ENCODE measurements around the gene ZDHHC12.

ZDHHC12 gene

GRCh38 chr9:128731691-128732090 lies 7.8 kb upstream of the ZDHHC12 start:
- H3K9me3 ChIP-seq (ENCODE audit: control insufficient read depth, low read length): no peaks in the 10 kb centered on the region
- no peak overlapping the region for H3K4me3 ChIP-seq (ENCODE audit: insufficient read depth, low read depth, low read length, poor library complexity, severe bottlenecking)
- no peak for DNase-seq
- no peaks in the 10 kb centered on the region for H3K4me1 ChIP-seq (ENCODE audit: control insufficient read depth, insufficient read depth, low read length, poor library complexity, severe bottlenecking)
- peaks cover 24% of the 10 kb centered on the region for H3K36me3 ChIP-seq (ENCODE audit: control insufficient read depth, insufficient read depth, low read length)
- no peak overlapping the region for H3K27ac ChIP-seq (ENCODE audit: insufficient read depth, low read length, poor library complexity, severe bottlenecking)
- no peaks in the 10 kb centered on the region for H3K27me3 ChIP-seq (replicated peaks; ENCODE audit: control insufficient read depth, insufficient read depth, low read length, poor library complexity, severe bottlenecking)

- Histone ChIP-seq H3K4me1 (ENCODE audit: control insufficient read depth, insufficient read depth, low read length, poor library complexity, severe bottlenecking) (no peaks in the 10 kb centered on the region), H3K9me3 (ENCODE audit: control insufficient read depth, low read length) (no peaks in the 10 kb centered on the region), H3K36me3 (ENCODE audit: control insufficient read depth, insufficient read depth, low read length) (peaks cover 24% of the 10 kb centered on the region), H3K4me3 (ENCODE audit: insufficient read depth, low read depth, low read length, poor library complexity, severe bottlenecking) (no peak overlapping the region), H3K27ac (ENCODE audit: insufficient read depth, low read length, poor library complexity, severe bottlenecking) (no peak overlapping the region), H3K27me3 (replicated peaks; ENCODE audit: control insufficient read depth, insufficient read depth, low read length, poor library complexity, severe bottlenecking) (no peaks in the 10 kb centered on the region)
- no peak for DNase-seq
These were observed 7.2 kb upstream of the ZDHHC12 start for GRCh38 chr9:128731093-128731492.

GRCh38 chr9:128729766-128730517 lies 6.0 kb upstream of the ZDHHC12 start:
- Histone ChIP-seq H3K4me3 (ENCODE audit: insufficient read depth, low read depth, low read length, poor library complexity, severe bottlenecking) (no peak overlapping the region), H3K27me3 (replicated peaks; ENCODE audit: control insufficient read depth, insufficient read depth, low read length, poor library complexity, severe bottlenecking) (no peaks in the 10 kb centered on the region), H3K9me3 (ENCODE audit: control insufficient read depth, low read length) (no peaks in the 10 kb centered on the region), H3K4me1 (ENCODE audit: control insufficient read depth, insufficient read depth, low read length, poor library complexity, severe bottlenecking) (peaks cover 2% of the 10 kb centered on the region), H3K36me3 (ENCODE audit: control insufficient read depth, insufficient read depth, low read length) (peaks cover 19% of the 10 kb centered on the region), H3K27ac (ENCODE audit: insufficient read depth, low read length, poor library complexity, severe bottlenecking) (no peak overlapping the region)
- no peak for DNase-seq

GRCh38 chr9:128729302-128729701 lies 5.4 kb upstream of the ZDHHC12 start:
- Histone ChIP-seq H3K36me3 (ENCODE audit: control insufficient read depth, insufficient read depth, low read length) (peaks cover 19% of the 10 kb centered on the region), H3K27me3 (replicated peaks; ENCODE audit: control insufficient read depth, insufficient read depth, low read length, poor library complexity, severe bottlenecking) (no peaks in the 10 kb centered on the region), H3K4me3 (ENCODE audit: insufficient read depth, low read depth, low read length, poor library complexity, severe bottlenecking) (no peak overlapping the region), H3K4me1 (ENCODE audit: control insufficient read depth, insufficient read depth, low read length, poor library complexity, severe bottlenecking) (peaks cover 8% of the 10 kb centered on the region), H3K27ac (ENCODE audit: insufficient read depth, low read length, poor library complexity, severe bottlenecking) (no peak overlapping the region), H3K9me3 (ENCODE audit: control insufficient read depth, low read length) (no peaks in the 10 kb centered on the region)
- DNase-seq: no peak

- peaks cover 13% of the 10 kb centered on the region for H3K4me1 ChIP-seq (ENCODE audit: control insufficient read depth, insufficient read depth, low read length, poor library complexity, severe bottlenecking)
- H3K27me3 ChIP-seq (replicated peaks; ENCODE audit: control insufficient read depth, insufficient read depth, low read length, poor library complexity, severe bottlenecking): no peaks in the 10 kb centered on the region
- H3K9me3 ChIP-seq (ENCODE audit: control insufficient read depth, low read length): no peaks in the 10 kb centered on the region
- no peak overlapping the region for H3K27ac ChIP-seq (ENCODE audit: insufficient read depth, low read length, poor library complexity, severe bottlenecking)
- H3K4me3 ChIP-seq (ENCODE audit: insufficient read depth, low read depth, low read length, poor library complexity, severe bottlenecking): no peak overlapping the region
- peaks cover 17% of the 10 kb centered on the region for H3K36me3 ChIP-seq (ENCODE audit: control insufficient read depth, insufficient read depth, low read length)
- no peak for DNase-seq
These were observed 4.4 kb upstream of the ZDHHC12 start for GRCh38 chr9:128728298-128728697.

- H3K4me1 ChIP-seq (ENCODE audit: control insufficient read depth, insufficient read depth, low read length, poor library complexity, severe bottlenecking): peaks cover 15% of the 10 kb centered on the region
- H3K9me3 ChIP-seq (ENCODE audit: control insufficient read depth, low read length): no peaks in the 10 kb centered on the region
- no peak overlapping the region for H3K4me3 ChIP-seq (ENCODE audit: insufficient read depth, low read depth, low read length, poor library complexity, severe bottlenecking)
- no peaks in the 10 kb centered on the region for H3K27me3 ChIP-seq (replicated peaks; ENCODE audit: control insufficient read depth, insufficient read depth, low read length, poor library complexity, severe bottlenecking)
- DNase-seq: no peak
- no peak overlapping the region for H3K27ac ChIP-seq (ENCODE audit: insufficient read depth, low read length, poor library complexity, severe bottlenecking)
- peaks cover 12% of the 10 kb centered on the region for H3K36me3 ChIP-seq (ENCODE audit: control insufficient read depth, insufficient read depth, low read length)
These were observed 3.8 kb upstream of the ZDHHC12 start for GRCh38 chr9:128727640-128728248.

- H3K27ac ChIP-seq (ENCODE audit: insufficient read depth, low read length, poor library complexity, severe bottlenecking): peak overlapping the region; percentile 52
- H3K36me3 ChIP-seq (ENCODE audit: control insufficient read depth, insufficient read depth, low read length): peaks cover 16% of the 10 kb centered on the region
- no peaks in the 10 kb centered on the region for H3K27me3 ChIP-seq (replicated peaks; ENCODE audit: control insufficient read depth, insufficient read depth, low read length, poor library complexity, severe bottlenecking)
- peak overlapping the region; percentile 55 for H3K4me3 ChIP-seq (ENCODE audit: insufficient read depth, low read depth, low read length, poor library complexity, severe bottlenecking)
- H3K4me1 ChIP-seq (ENCODE audit: control insufficient read depth, insufficient read depth, low read length, poor library complexity, severe bottlenecking): peaks cover 15% of the 10 kb centered on the region
- no peaks in the 10 kb centered on the region for H3K9me3 ChIP-seq (ENCODE audit: control insufficient read depth, low read length)
- peak in 2 of 3 donors; percentile 24 to 34 for DNase-seq
These were observed 851 bp upstream of the ZDHHC12 start for GRCh38 chr9:128724744-128725211.

GRCh38 chr9:128723352-128723865 lies 518 bp downstream of the ZDHHC12 start:
- H3K4me1 ChIP-seq (ENCODE audit: control insufficient read depth, insufficient read depth, low read length, poor library complexity, severe bottlenecking): peaks cover 15% of the 10 kb centered on the region
- no peak for DNase-seq
- peak overlapping the region; percentile 81 for H3K4me3 ChIP-seq (ENCODE audit: insufficient read depth, low read depth, low read length, poor library complexity, severe bottlenecking)
- no peaks in the 10 kb centered on the region for H3K9me3 ChIP-seq (ENCODE audit: control insufficient read depth, low read length)
- peaks cover 15% of the 10 kb centered on the region for H3K36me3 ChIP-seq (ENCODE audit: control insufficient read depth, insufficient read depth, low read length)
- H3K27ac ChIP-seq (ENCODE audit: insufficient read depth, low read length, poor library complexity, severe bottlenecking): peak overlapping the region; percentile 80
- no peaks in the 10 kb centered on the region for H3K27me3 ChIP-seq (replicated peaks; ENCODE audit: control insufficient read depth, insufficient read depth, low read length, poor library complexity, severe bottlenecking)

GRCh38 chr9:128722380-128723351 lies 1.3 kb downstream of the ZDHHC12 start:
- Histone ChIP-seq H3K9me3 (ENCODE audit: control insufficient read depth, low read length) (no peaks in the 10 kb centered on the region), H3K27ac (ENCODE audit: insufficient read depth, low read length, poor library complexity, severe bottlenecking) (no peak overlapping the region), H3K4me1 (ENCODE audit: control insufficient read depth, insufficient read depth, low read length, poor library complexity, severe bottlenecking) (peaks cover 15% of the 10 kb centered on the region), H3K4me3 (ENCODE audit: insufficient read depth, low read depth, low read length, poor library complexity, severe bottlenecking) (peak overlapping the region; percentile 81), H3K27me3 (replicated peaks; ENCODE audit: control insufficient read depth, insufficient read depth, low read length, poor library complexity, severe bottlenecking) (no peaks in the 10 kb centered on the region), H3K36me3 (ENCODE audit: control insufficient read depth, insufficient read depth, low read length) (peaks cover 15% of the 10 kb centered on the region)
- DNase-seq: no peak
